ENCODE data around the gene FOXG1. TPM values are rescaled to one million over a fixed set of nuclear protein-coding genes. Genes with fewer than 3 reads are reported as not detected.
A peak's percentile ranks its signal among the peaks of the same experiment; 100 is the strongest.

Gene FOXG1
- total and polyA plus RNA-seq, 2 donors (not counting 1 experiment from before 2014, with no cell fraction given) = not detected

DNA sequence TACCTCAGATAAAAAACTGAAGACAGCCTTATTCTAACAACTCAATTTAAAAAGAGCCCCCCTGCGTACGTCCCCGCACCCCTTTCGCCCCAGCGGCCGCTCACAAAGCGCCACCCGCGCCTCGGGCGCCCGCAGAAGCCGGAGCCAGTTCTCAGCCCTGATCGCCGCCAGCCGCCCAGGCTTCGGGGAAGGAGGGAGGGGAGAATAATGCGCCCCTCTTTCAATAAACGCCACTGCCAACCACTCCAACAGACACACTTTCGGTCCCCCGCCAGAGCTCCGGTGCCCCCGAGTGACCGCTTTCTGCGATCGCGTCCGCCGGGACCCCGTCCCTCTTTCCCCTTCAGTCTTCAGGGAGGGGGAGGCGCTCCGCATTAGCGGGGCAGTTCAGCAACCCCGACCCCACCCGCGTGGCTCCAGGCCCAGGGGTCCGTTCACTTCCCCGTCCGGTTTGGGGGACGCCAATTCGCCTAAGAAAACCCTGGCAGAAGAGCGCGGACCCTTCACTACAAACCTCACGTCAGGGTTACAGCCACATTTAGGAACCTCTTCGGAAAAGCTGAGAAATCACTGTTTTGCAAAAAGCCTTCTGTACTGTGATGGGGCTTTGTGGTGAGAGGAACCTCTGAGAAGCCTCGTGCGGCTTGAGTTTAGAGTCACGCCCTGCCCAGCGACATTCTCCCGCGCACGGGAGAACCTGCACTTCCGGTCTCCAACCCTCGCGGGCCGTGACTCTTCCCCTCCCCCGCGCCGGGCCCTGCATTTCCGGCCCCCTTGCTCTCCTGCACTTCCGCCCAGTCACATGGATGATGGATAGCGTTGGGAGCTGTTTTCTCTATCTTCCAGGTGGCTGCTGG is 18.7 kb downstream of the FOXG1 start:
- no peak overlapping the region for H3K27ac ChIP-seq (ENCODE audit: low read length in 2 of 2)
- DNase-seq (no peak), ATAC-seq (ENCODE audit: low read depth) (no peak)
- H4K20me1 ChIP-seq (ENCODE audit: control insufficient read depth, insufficient read depth, low read length, poor library complexity, severe bottlenecking) = no peaks in the 10 kb centered on the region
- peak overlapping the region; percentile 53 for H2AFZ ChIP-seq (ENCODE audit: insufficient read depth, low read depth, low read length, poor library complexity, severe bottlenecking)
- H3K9me3 ChIP-seq (ENCODE audit: control extremely low read depth in 1 of 3, control insufficient read depth in 2 of 3, insufficient read depth in 1 of 3, low read length in 2 of 3) = peaks cover 0 to 21% (median 0%) of the 10 kb centered on the region in 3 donors
- CTCF ChIA-PET = no interaction called here
- no peaks in the 10 kb centered on the region for H3K9me3 Mint-ChIP-seq (ENCODE audit: insufficient read depth)
- peaks cover 6 to 19% of the 10 kb centered on the region in 2 donors for H3K4me1 ChIP-seq (ENCODE audit: control insufficient read depth in 2 of 2, insufficient read depth in 2 of 2, low read length in 2 of 2)
- WGBS (ENCODE audit: insufficient coverage) = 15% methylated on average over 33 of the region's 62 CpGs
- no peaks in the 10 kb centered on the region for H3K36me3 ChIP-seq (replicated peaks in 1 of 2; ENCODE audit: control extremely low read depth in 1 of 2, control insufficient read depth in 1 of 2, extremely low read depth in 1 of 2, insufficient read depth in 2 of 2, low read length in 1 of 2)
- H3K79me2 ChIP-seq (ENCODE audit: control insufficient read depth, insufficient read depth, low read length) = no peaks in the 10 kb centered on the region
- TF ChIP-seq EZH2 (IDR thresholded peaks at IDR 0.05; ENCODE audit: borderline replicate concordance, insufficient read depth, low read depth, low read length, poor library complexity, severe bottlenecking) = no peak
- TF ChIP-seq, protein P1, sequence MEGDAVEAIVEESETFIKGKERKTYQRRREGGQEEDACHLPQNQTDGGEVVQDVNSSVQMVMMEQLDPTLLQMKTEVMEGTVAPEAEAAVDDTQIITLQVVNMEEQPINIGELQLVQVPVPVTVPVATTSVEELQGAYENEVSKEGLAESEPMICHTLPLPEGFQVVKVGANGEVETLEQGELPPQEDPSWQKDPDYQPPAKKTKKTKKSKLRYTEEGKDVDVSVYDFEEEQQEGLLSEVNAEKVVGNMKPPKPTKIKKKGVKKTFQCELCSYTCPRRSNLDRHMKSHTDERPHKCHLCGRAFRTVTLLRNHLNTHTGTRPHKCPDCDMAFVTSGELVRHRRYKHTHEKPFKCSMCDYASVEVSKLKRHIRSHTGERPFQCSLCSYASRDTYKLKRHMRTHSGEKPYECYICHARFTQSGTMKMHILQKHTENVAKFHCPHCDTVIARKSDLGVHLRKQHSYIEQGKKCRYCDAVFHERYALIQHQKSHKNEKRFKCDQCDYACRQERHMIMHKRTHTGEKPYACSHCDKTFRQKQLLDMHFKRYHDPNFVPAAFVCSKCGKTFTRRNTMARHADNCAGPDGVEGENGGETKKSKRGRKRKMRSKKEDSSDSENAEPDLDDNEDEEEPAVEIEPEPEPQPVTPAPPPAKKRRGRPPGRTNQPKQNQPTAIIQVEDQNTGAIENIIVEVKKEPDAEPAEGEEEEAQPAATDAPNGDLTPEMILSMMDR (IDR thresholded peaks at IDR 0.05) = no peak
- peaks cover 0 to 28% (median 16%) of the 10 kb centered on the region in 4 experiments for H3K27me3 ChIP-seq (replicated peaks in 1 of 4; ENCODE audit: control extremely low read depth in 1 of 4, control insufficient read depth in 3 of 4, insufficient read depth in 4 of 4, low read length in 3 of 4)
- H3K9ac ChIP-seq (ENCODE audit: low read length) = peak overlapping the region; percentile 16
- peak overlapping the region in 1 of 5 experiments; percentile 15 for H3K4me3 ChIP-seq (ENCODE audit: control extremely low read depth in 1 of 5, extremely low read depth in 1 of 5, insufficient read depth in 1 of 5, low read depth in 2 of 5, low read length in 4 of 5)
- peaks cover 16% of the 10 kb centered on the region for H3K4me1 Mint-ChIP-seq
- POLR2A ChIA-PET = no interaction called here
- intact Hi-C loops (cut with micrococcal nuclease) = no loop called here
- H3K27me3 Mint-ChIP-seq = peaks cover 50% of the 10 kb centered on the region
- peak overlapping the region; percentile 44 for H3K4me2 ChIP-seq (replicated peaks; ENCODE audit: low read depth, low read length, poor library complexity, severe bottlenecking)
- H3K4me3 Mint-ChIP-seq = peak overlapping the region; percentile 74
- H3K27ac Mint-ChIP-seq = no peak overlapping the region

DNA sequence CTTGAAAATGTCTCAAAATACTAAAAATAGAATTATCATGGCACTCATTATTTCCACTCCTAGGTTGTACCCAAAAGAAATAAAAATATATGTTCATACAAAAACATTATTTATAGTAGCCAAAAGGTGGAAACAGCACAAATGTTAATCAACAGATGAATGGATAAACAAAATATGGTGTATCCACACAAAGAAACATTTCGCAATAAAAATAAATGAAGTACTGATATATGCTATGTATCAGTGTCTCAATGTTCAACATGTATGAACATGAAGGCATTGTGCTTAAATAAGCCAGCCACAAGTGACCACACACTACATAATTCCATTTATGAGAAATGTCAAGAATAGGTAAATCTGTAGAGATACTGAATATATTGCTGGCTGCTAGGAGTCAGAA is 40.9 kb downstream of the FOXG1 start:
- no peak overlapping the region for H3K27ac Mint-ChIP-seq
- TF ChIP-seq, protein P1 (IDR thresholded peaks at IDR 0.05) = no peak
- TF ChIP-seq EZH2 (IDR thresholded peaks at IDR 0.05; ENCODE audit: borderline replicate concordance, insufficient read depth, low read depth, low read length, poor library complexity, severe bottlenecking) = no peak
- no peak overlapping the region for H2AFZ ChIP-seq (ENCODE audit: insufficient read depth, low read depth, low read length, poor library complexity, severe bottlenecking)
- H3K36me3 ChIP-seq (replicated peaks in 1 of 2; ENCODE audit: control extremely low read depth in 1 of 2, control insufficient read depth in 1 of 2, extremely low read depth in 1 of 2, insufficient read depth in 2 of 2, low read length in 1 of 2) = no peaks in the 10 kb centered on the region
- CTCF ChIA-PET = no interaction called here
- POLR2A ChIA-PET = no interaction called here
- no peak overlapping the region for H3K4me2 ChIP-seq (replicated peaks; ENCODE audit: low read depth, low read length, poor library complexity, severe bottlenecking)
- peaks cover 2% of the 10 kb centered on the region for H3K9me3 Mint-ChIP-seq (ENCODE audit: insufficient read depth)
- H3K27me3 Mint-ChIP-seq = no peaks in the 10 kb centered on the region
- H4K20me1 ChIP-seq (ENCODE audit: control insufficient read depth, insufficient read depth, low read length, poor library complexity, severe bottlenecking) = no peaks in the 10 kb centered on the region
- H3K27me3 ChIP-seq (replicated peaks in 1 of 4; ENCODE audit: control extremely low read depth in 1 of 4, control insufficient read depth in 3 of 4, insufficient read depth in 4 of 4, low read length in 3 of 4) = no peaks in the 10 kb centered on the region
- no peaks in the 10 kb centered on the region for H3K4me1 ChIP-seq (ENCODE audit: control insufficient read depth in 2 of 2, insufficient read depth in 2 of 2, low read length in 2 of 2)
- H3K4me1 Mint-ChIP-seq = no peaks in the 10 kb centered on the region
- WGBS (ENCODE audit: insufficient coverage) = no CpG with 5 or more reads among the region's 1 CpG
- intact Hi-C loops (cut with micrococcal nuclease) = no loop called here
- H3K79me2 ChIP-seq (ENCODE audit: control insufficient read depth, insufficient read depth, low read length) = no peaks in the 10 kb centered on the region
- no peaks in the 10 kb centered on the region for H3K9me3 ChIP-seq (ENCODE audit: control extremely low read depth in 1 of 3, control insufficient read depth in 2 of 3, insufficient read depth in 1 of 3, low read length in 2 of 3)
- H3K4me3 Mint-ChIP-seq = no peak overlapping the region
- ATAC-seq (ENCODE audit: low read depth) (no peak), DNase-seq (no peak)
- H3K27ac ChIP-seq (ENCODE audit: low read length in 2 of 2) = no peak overlapping the region
- no peak overlapping the region for H3K9ac ChIP-seq (ENCODE audit: low read length)
- no peak overlapping the region for H3K4me3 ChIP-seq (ENCODE audit: control extremely low read depth in 1 of 5, extremely low read depth in 1 of 5, insufficient read depth in 1 of 5, low read depth in 2 of 5, low read length in 4 of 5)
